Liver (tissue), 3 donors: ENCODE data around the gene GHRHR.

ENCODE experiments used
- CTCF ChIP-seq: fragments of 150-350 bp; IDR thresholded peaks from 2 replicates; pipeline ENCODE4 v1.5.1; 2017; ENCODE audit warnings: improper control_type of control experiment, low read depth, low read length; ENCODE audit not compliant: missing input control
- EGR1 ChIP-seq, 2 donors: IDR thresholded peaks; 2 replicates each; pipeline ENCODE4 v1.6.1; 2016 to 2018; ENCODE audit warnings: antibody characterized with exemption in 2 of 2, low read depth in 2 of 2
- GABPA ChIP-seq, 2 donors: IDR thresholded peaks in 1 of 2; conservative IDR thresholded peaks in 1 of 2; 2 replicates each; pipeline ENCODE4 v1.6.1; 2016; ENCODE audit warnings: antibody characterized with exemption in 2 of 2, mild to moderate bottlenecking in 1 of 2, moderate library complexity in 1 of 2
- HNF4G ChIP-seq: IDR thresholded peaks from 2 replicates; pipeline ENCODE4 v1.6.1; 2016; ENCODE audit warnings: antibody characterized with exemption
- JUND ChIP-seq, 2 donors: IDR thresholded peaks; 2 replicates each; pipeline ENCODE4 v1.6.1; 2016; ENCODE audit warnings: antibody characterized with exemption in 2 of 2
- MAX ChIP-seq: IDR thresholded peaks from 2 replicates; pipeline ENCODE4 v1.6.1; 2016; ENCODE audit warnings: antibody characterized with exemption
- RAD21 ChIP-seq, 2 donors: IDR thresholded peaks; 2 replicates each; pipeline ENCODE4 v1.6.1; 2016; ENCODE audit warnings: antibody characterized with exemption in 2 of 2, mild to moderate bottlenecking in 2 of 2
- REST ChIP-seq: IDR thresholded peaks from 2 replicates; pipeline ENCODE4 v1.6.1; 2016; ENCODE audit warnings: antibody characterized with exemption, mild to moderate bottlenecking
- RXRA ChIP-seq, 2 donors: IDR thresholded peaks; 2 replicates each; pipeline ENCODE4 v1.6.1; 2017 to 2018; ENCODE audit warnings: antibody characterized with exemption in 2 of 2, mild to moderate bottlenecking in 1 of 2
- SP1 ChIP-seq: IDR thresholded peaks from 2 replicates; pipeline ENCODE4 v1.6.1; 2018; ENCODE audit warnings: antibody characterized with exemption, mild to moderate bottlenecking
- TAF1 ChIP-seq: conservative IDR thresholded peaks from 2 replicates; pipeline ENCODE4 v1.6.1; 2016; ENCODE audit warnings: antibody characterized with exemption, mild to moderate bottlenecking
- YY1 ChIP-seq: IDR thresholded peaks from 2 replicates; pipeline ENCODE4 v1.6.1; 2016; ENCODE audit warnings: antibody characterized with exemption, mild to moderate bottlenecking
- donor health status: healthy.
- donor health status: healthy.

GRCh38 chr7:30941582-30942323, 22.0 kb upstream of the GHRHR start:
- TF ChIP-seq CTCF, result no peak
- TF ChIP-seq SP1, result no peak
- TF ChIP-seq TAF1, result no peak
- no peak for TF ChIP-seq JUND (IDR thresholded peaks at IDR 0.05)
- no peak for TF ChIP-seq MAX
- no peak for TF ChIP-seq REST
- no peak for TF ChIP-seq EGR1 (IDR thresholded peaks at IDR 0.05; ENCODE audit: low read depth in 2 of 2)
- no peak for TF ChIP-seq GABPA (IDR thresholded peaks at IDR 0.05 in 1 of 2, conservative IDR thresholded peaks at IDR 0.05 in 1 of 2)
- no peak for TF ChIP-seq RXRA (IDR thresholded peaks at IDR 0.05)
- TF ChIP-seq YY1, result no peak
- TF ChIP-seq HNF4G, result no peak
- TF ChIP-seq RAD21 (IDR thresholded peaks at IDR 0.05), result no peak
